ENCODE results near the gene NPC1L1. TPM values are rescaled to one million over a fixed set of nuclear protein-coding genes. Genes with fewer than 3 reads are reported as not detected.

Gene NPC1L1
- total and polyA plus RNA-seq, 9 donors = 0.05 to 0.28 (median 0.22) TPM

GRCh38 chr7:44490351-44491200, 50.6 kb downstream of the NPC1L1 start, which contains the start of gene NUDCD3:
NUDCD3 (minus strand) TSS chr7:44490658; CDS start chr7:44490600, 58 bp downstream.
- WGBS, 3 donors = 0 to 1% (median 1%) methylated on average over 62 to 63 of the region's 63 CpGs
- intact Hi-C loops (cut with DNase I) = loop anchor here in 1 of 4 donors (10.0 kb wide), 1 partner anchor 354 kb away; the partner anchor contains the start of gene H2AZ2
- peak within 1 kb of the TSS; percentile 90 to 97 for H3K27ac ChIP-seq
- H3K36me3 ChIP-seq = no peaks in the 10 kb centered on the region
- H3K9me3 ChIP-seq = no peaks in the 10 kb centered on the region
- H3K4me3 ChIP-seq = peak within 1 kb of the TSS; percentile 83
- H3K4me1 ChIP-seq (ENCODE audit: insufficient read depth) = peaks cover 11% of the 10 kb centered on the region
- DNase-seq = peak; percentile 77 to 86 (median 80)
- H3K27me3 ChIP-seq = no peaks in the 10 kb centered on the region
- TF ChIP-seq CTCF (IDR thresholded peaks at IDR 0.05) (peak in 1 of 3 donors; percentile 21), EP300 (IDR thresholded peaks at IDR 0.05) (peak; percentile 37), POLR2A (IDR thresholded peaks at IDR 0.05) (peak; percentile 45)

- intact Hi-C loops (cut with DNase I) = loop anchor here in 2 of 4 donors (5.0 to 10.0 kb wide), 2 partner anchors 248 to 355 kb away; partner anchors contain the start of gene H2AZ2 (in 1 of the 2)
- no peak for TF ChIP-seq CTCF (IDR thresholded peaks at IDR 0.05)
- TF ChIP-seq POLR2A (IDR thresholded peaks at IDR 0.05) = no peak
- TF ChIP-seq EP300 (IDR thresholded peaks at IDR 0.05) = no peak
- Histone ChIP-seq H3K4me3 (peak overlapping the region; percentile 83), H3K27me3 (no peaks in the 10 kb centered on the region), H3K9me3 (no peaks in the 10 kb centered on the region), H3K4me1 (ENCODE audit: insufficient read depth) (peaks cover 11% of the 10 kb centered on the region), H3K36me3 (no peaks in the 10 kb centered on the region), H3K27ac (peak overlapping the region in 1 of 2 donors; percentile 97)
- WGBS, 3 donors = 0 to 2% (median 1%) methylated on average over 19 of the region's 19 CpGs
- DNase-seq = peak in 2 of 5 donors; percentile 17 to 19
These were observed 51.2 kb downstream of the NPC1L1 start for GRCh38 chr7:44489955-44490350.

- WGBS, 3 donors = 76 to 82% (median 80%) methylated on average over 3 of the region's 3 CpGs
- H3K4me3 ChIP-seq = peak overlapping the region; percentile 83
- H3K27me3 ChIP-seq = no peaks in the 10 kb centered on the region
- intact Hi-C loops (cut with DNase I) = loop anchor here in 1 of 4 donors (5.0 kb wide), 1 partner anchor 247 kb away; no protein-coding TSS in a partner anchor
- no peaks in the 10 kb centered on the region for H3K9me3 ChIP-seq
- no peak for DNase-seq
- H3K27ac ChIP-seq = no peak overlapping the region
- no peak for TF ChIP-seq CTCF (IDR thresholded peaks at IDR 0.05)
- no peak for TF ChIP-seq EP300 (IDR thresholded peaks at IDR 0.05)
- TF ChIP-seq POLR2A (IDR thresholded peaks at IDR 0.05) = no peak
- peaks cover 11% of the 10 kb centered on the region for H3K4me1 ChIP-seq (ENCODE audit: insufficient read depth)
- H3K36me3 ChIP-seq = no peaks in the 10 kb centered on the region
These were observed 52.2 kb downstream of the NPC1L1 start for GRCh38 chr7:44488955-44489354.

- Histone ChIP-seq H3K9me3 (no peaks in the 10 kb centered on the region), H3K27ac (no peak overlapping the region), H3K4me3 (no peak overlapping the region), H3K27me3 (no peaks in the 10 kb centered on the region), H3K36me3 (no peaks in the 10 kb centered on the region), H3K4me1 (ENCODE audit: insufficient read depth) (peaks cover 11% of the 10 kb centered on the region)
- intact Hi-C loops (cut with DNase I) = loop anchor here in 1 of 4 donors (5.0 kb wide), 1 partner anchor 244 kb away; no protein-coding TSS in a partner anchor
- TF ChIP-seq EP300 (IDR thresholded peaks at IDR 0.05) = no peak
- no peak for TF ChIP-seq CTCF (IDR thresholded peaks at IDR 0.05)
- TF ChIP-seq POLR2A (IDR thresholded peaks at IDR 0.05) = no peak
- WGBS, 3 donors = 90 to 96% (median 92%) methylated on average over 1 of the region's 1 CpG
- DNase-seq = no peak
These were observed 54.4 kb downstream of the NPC1L1 start for GRCh38 chr7:44486693-44487092.

All from ovary (tissue), 9 donors.